PC-3 (cell line): ENCODE data around the gene RPL3. TPM values are rescaled to one million over a fixed set of nuclear protein-coding genes. Genes with fewer than 3 reads are reported as not detected.
A peak's percentile ranks its signal among the peaks of the same experiment; 100 is the strongest.
"Not testable (repeated sequence)": the region's sequence is repeated elsewhere in the genome, so short reads cannot be mapped to it uniquely, and the experiment has no call there.

Source experiments
- ATAC-seq: fragments of 200-7000 bp; cut with Tn5 transposase; 2 replicates; pipeline ENCODE4 v1.9.1; 2020; ENCODE audit warnings: mild to moderate bottlenecking, moderate library complexity
- BruUV-seq: library from RNA; stranded (reverse); fragments of 400-500 nt; replicated peaks from 2 replicates; lab custom pipeline; 2021; lab: Mats Ljungman, UMichigan
- CTCF ChIA-PET: fragments of 300-600 bp; sonication (Branson Sonifier 250); formaldehyde crosslinking; loops from one replicate; lab custom pipeline; 2022; ENCODE audit warnings: antibody characterized with exemption; lab: Charles Lee
- POLR2A ChIA-PET: fragments of 300-600 bp; sonication (Branson Sonifier 250); formaldehyde crosslinking; loops from one replicate; lab custom pipeline; 2022; ENCODE audit warnings: antibody characterized with exemption; ENCODE audit not compliant: unreplicated experiment; lab: Charles Lee
- DNase-seq: peaks from one replicate; pipeline ENCODE4 v3.0.0-alpha.2; 2015
- H2AFZ ChIP-seq: fragments of 300-600 bp; sonication (generic); 2 replicates; pipeline ENCODE4 v1.6.0; 2016; ENCODE audit warnings: antibody characterized with exemption, low read length
- H3F3A ChIP-seq: fragments of 300-600 bp; sonication (generic); one replicate; pipeline ENCODE4 v1.6.0; 2017; ENCODE audit warnings: antibody characterized with exemption, low read length, control low read depth, mild to moderate bottlenecking; ENCODE audit not compliant: unreplicated experiment
- H3K27ac ChIP-seq: fragments of 300-600 bp; sonication (generic); 2 replicates; pipeline ENCODE4 v1.5.1; 2016; ENCODE audit warnings: mild to moderate bottlenecking, low read length
- H3K27me3 ChIP-seq: fragments of 300-600 bp; sonication (generic); 2 replicates; pipeline ENCODE4 v1.6.1; 2016; ENCODE audit warnings: low read length, mixed read lengths
- H3K36me3 ChIP-seq: fragments of 300-600 bp; sonication (generic); 2 replicates; pipeline ENCODE4 v1.6.1; 2016; ENCODE audit warnings: low read depth, mixed run types, low read length, mixed read lengths
- H3K4me1 ChIP-seq: fragments of 300-600 bp; sonication (generic); 2 replicates; pipeline ENCODE4 v1.5.1; 2016; ENCODE audit warnings: low read length; ENCODE audit not compliant: insufficient read depth
- H3K4me2 ChIP-seq: fragments of 300-600 bp; sonication (generic); 2 replicates; pipeline ENCODE4 v1.6.0; 2016; ENCODE audit warnings: low read length
- H3K4me3 ChIP-seq: fragments of 300-600 bp; sonication (generic); 2 replicates; pipeline ENCODE4 v1.5.1; 2016; ENCODE audit warnings: mild to moderate bottlenecking, low read length, mixed read lengths
- H3K79me2 ChIP-seq: fragments of 300-600 bp; sonication (generic); 2 replicates; pipeline ENCODE4 v1.6.1; 2017; ENCODE audit warnings: low read length, mixed read lengths
- H3K9ac ChIP-seq: fragments of 300-600 bp; sonication (generic); 2 replicates; pipeline ENCODE4 v1.6.0; 2016; ENCODE audit warnings: mild to moderate bottlenecking, low read length
- H3K9me2 ChIP-seq: fragments of 300-600 bp; sonication (generic); replicated peaks from 2 replicates; pipeline ENCODE4 v1.6.1; 2016; ENCODE audit warnings: mixed run types, low read length, mixed read lengths
- H3K9me3 ChIP-seq: fragments of 300-600 bp; sonication (generic); 2 replicates; pipeline ENCODE4 v1.6.1; 2016; ENCODE audit warnings: low read length, mixed read lengths
- H4K20me1 ChIP-seq: fragments of 300-600 bp; sonication (generic); 2 replicates; pipeline ENCODE4 v1.6.1; 2016; ENCODE audit warnings: low read length, mixed read lengths
- CTCF ChIP-seq: fragments of 300-600 bp; sonication (generic); conservative IDR thresholded peaks from 2 replicates; pipeline ENCODE4 v1.5.1; 2017; ENCODE audit warnings: antibody characterized with exemption, low read depth, mild to moderate bottlenecking, low read length
- EZH2 ChIP-seq: fragments of 300-600 bp; sonication (generic); IDR thresholded peaks from one replicate; pipeline ENCODE4 v1.6.1; 2017; ENCODE audit warnings: antibody characterized with exemption, mild to moderate bottlenecking, low read length; ENCODE audit not compliant: unreplicated experiment
- EZH2phosphoT487 ChIP-seq: fragments of 300-600 bp; sonication (generic); IDR thresholded peaks from 2 replicates; pipeline ENCODE4 v1.6.1; 2018; ENCODE audit warnings: mild to moderate bottlenecking, antibody characterized with exemption, low read length, borderline replicate concordance
- intact Hi-C: fragments of 100-400 bp; cut with micrococcal nuclease; formaldehyde crosslinking; loops from 2 replicates; pipeline ENCODE4 v1.9.0; 2023
- total RNA-seq: library from RNA; depleted of rRNA; stranded (reverse); fragments of >200 nt; gene quantifications from 2 replicates; pipeline ENCODE4 v1.2.3, GENCODE V29; 2014

The RPL3 gene
- total RNA-seq, 1 experiment from 2014 or later = 1,363 TPM

- TF ChIP-seq CTCF (no peak), EZH2phosphoT487 (no peak), EZH2 (no peak)
- no peak for ATAC-seq
- intact Hi-C loops = no loop called here
These were observed 24.6 kb upstream of the RPL3 start for GRCh38 chr22:39344046-39344390.

GRCh38 chr22:39343259-39344045 is 24.0 kb upstream of the RPL3 start:
- intact Hi-C loops = no loop called here
- ATAC-seq (peak; percentile 81), DNase-seq (peak; percentile 62)
- ChIA-PET CTCF (interaction anchor here (0.5 to 0.9 kb wide), 4 partner anchors 56 to 359 kb away, joined by 3 to 11 read pairs (median 5); partner anchors contain the start of gene TAB1), POLR2A (no interaction called here)
- H3K4me1 ChIP-seq = peaks cover 7% of the 10 kb centered on the region; the same call in 1 of the 2 replicates
- H3K4me3 ChIP-seq = no peak overlapping the region
- H3K79me2 ChIP-seq = no peaks in the 10 kb centered on the region
- TF ChIP-seq CTCF (peak; percentile 66), EZH2phosphoT487 (no peak), EZH2 (no peak)
- no peaks in the 10 kb centered on the region for H3K27me3 ChIP-seq
- H3F3A ChIP-seq = no peaks in the 10 kb centered on the region
- no TSS peak for BruUV-seq
- H3K36me3 ChIP-seq = no peaks in the 10 kb centered on the region; the same call in 1 of the 2 replicates
- H4K20me1 ChIP-seq = no peaks in the 10 kb centered on the region
- peak overlapping the region; percentile 44; the same call in 1 of the 2 replicates for H3K4me2 ChIP-seq
- no peak overlapping the region for H3K9ac ChIP-seq
- no peak overlapping the region for H3K27ac ChIP-seq
- no peaks in the 10 kb centered on the region for H3K9me3 ChIP-seq
- no peaks in the 10 kb centered on the region for H3K9me2 ChIP-seq
- peak overlapping the region; percentile 54; the same call in 1 of the 2 replicates for H2AFZ ChIP-seq

More at GRCh38 chr22:39344046-39344390, 24.6 kb upstream of the RPL3 start:
- Histone ChIP-seq H2AFZ (peak overlapping the region; percentile 54; the same call in 1 of the 2 replicates), H3K9me2 (no peaks in the 10 kb centered on the region), H3K4me2 (peak overlapping the region; percentile 44; the same call in 1 of the 2 replicates), H3F3A (no peaks in the 10 kb centered on the region), H3K9me3 (no peaks in the 10 kb centered on the region), H3K27ac (no peak overlapping the region), H3K4me1 (peaks cover 7% of the 10 kb centered on the region; the same call in 1 of the 2 replicates), H3K4me3 (no peak overlapping the region), H4K20me1 (no peaks in the 10 kb centered on the region), H3K79me2 (no peaks in the 10 kb centered on the region), H3K9ac (no peak overlapping the region), H3K27me3 (no peaks in the 10 kb centered on the region), H3K36me3 (no peaks in the 10 kb centered on the region; the same call in 1 of the 2 replicates)
- no peak for DNase-seq
- BruUV-seq = no TSS peak
- ChIA-PET CTCF (interaction anchor here (0.5 to 0.9 kb wide), 3 partner anchors 55 to 359 kb away, joined by 3 to 11 read pairs (median 6); partner anchors contain the start of gene TAB1), POLR2A (no interaction called here)

GRCh38 chr22:39341179-39341578 is 21.8 kb upstream of the RPL3 start:
- DNase-seq (no peak), ATAC-seq (no peak)
- ChIA-PET POLR2A (no interaction called here), CTCF (interaction anchor here (0.7 kb wide), 1 partner anchor 9 kb away, joined by 9 read pairs; no protein-coding TSS in a partner anchor)
- Histone ChIP-seq H2AFZ (no peak overlapping the region), H3K27ac (no peak overlapping the region), H3K27me3 (no peaks in the 10 kb centered on the region), H3K79me2 (no peaks in the 10 kb centered on the region), H4K20me1 (no peaks in the 10 kb centered on the region), H3K4me2 (no peak overlapping the region), H3K36me3 (no peaks in the 10 kb centered on the region; the same call in 1 of the 2 replicates), H3K4me3 (no peak overlapping the region), H3K9me2 (no peaks in the 10 kb centered on the region), H3K9me3 (no peaks in the 10 kb centered on the region), H3K4me1 (peaks cover 7% of the 10 kb centered on the region; the same call in 1 of the 2 replicates), H3K9ac (no peak overlapping the region), H3F3A (no peaks in the 10 kb centered on the region)
- intact Hi-C loops = no loop called here
- no TSS peak for BruUV-seq
- TF ChIP-seq EZH2 (no peak), EZH2phosphoT487 (no peak), CTCF (no peak)

- H3F3A ChIP-seq, H3K4me1 ChIP-seq, CTCF ChIA-PET, H3K9me3 ChIP-seq, H3K9me2 ChIP-seq, H3K79me2 ChIP-seq, H2AFZ ChIP-seq, H3K4me2 ChIP-seq, POLR2A ChIA-PET, H3K4me3 ChIP-seq, H3K27ac ChIP-seq, H3K27me3 ChIP-seq, intact Hi-C loops, H3K36me3 ChIP-seq, H4K20me1 ChIP-seq, H3K9ac ChIP-seq, BruUV-seq: not testable (repeated sequence)
- DNase-seq (peak; percentile 63), ATAC-seq (peak; percentile 56)
These were observed 20.4 kb upstream of the RPL3 start for GRCh38 chr22:39339775-39340174.
